Peyer's patch (tissue), 4 donors: ENCODE measurements around the gene GSTA4.

ENCODE experiments used
- POLR2A ChIP-seq, 2 donors: fragments of 450-650 bp; IDR thresholded peaks; one replicate each; pipeline ENCODE4 v1.5.1; 2017; ENCODE audit warnings: antibody characterized with exemption in 2 of 2, mild to moderate bottlenecking in 2 of 2, moderate library complexity in 2 of 2
- TF ChIP-seq, protein P1 (sequence below), 6 experiments: fragments of 450-650 bp in 4 of 6; fragments of 200-600 bp in 2 of 6; sonication (generic) in 1 of 6; IDR thresholded peaks; one replicate each; pipeline ENCODE4 v1.5.1; 2017 to 2019; ENCODE audit warnings: antibody characterized with exemption in 6 of 6, mild to moderate bottlenecking in 3 of 6, moderate library complexity in 1 of 6

DNA sequence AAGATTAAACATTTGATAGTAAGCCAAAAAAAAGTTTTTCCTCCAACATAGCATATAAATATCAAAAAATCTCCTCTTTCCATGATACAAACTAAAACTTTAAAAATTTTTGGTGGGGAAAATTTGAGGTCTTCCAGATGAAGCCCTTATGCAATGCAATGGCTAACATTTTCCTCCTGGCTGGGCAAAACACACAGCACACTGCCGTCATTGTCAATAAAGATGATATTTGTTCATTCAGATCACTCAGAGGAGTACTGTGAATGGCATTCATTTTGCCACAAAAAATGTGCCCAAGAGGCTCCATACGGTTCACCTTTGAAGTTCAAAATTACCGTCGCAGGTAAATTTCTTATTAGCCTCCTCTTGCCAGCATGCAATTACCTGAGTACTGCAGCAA lies 36.2 kb upstream of the GSTA4 start:
- TF ChIP-seq, protein P1, sequence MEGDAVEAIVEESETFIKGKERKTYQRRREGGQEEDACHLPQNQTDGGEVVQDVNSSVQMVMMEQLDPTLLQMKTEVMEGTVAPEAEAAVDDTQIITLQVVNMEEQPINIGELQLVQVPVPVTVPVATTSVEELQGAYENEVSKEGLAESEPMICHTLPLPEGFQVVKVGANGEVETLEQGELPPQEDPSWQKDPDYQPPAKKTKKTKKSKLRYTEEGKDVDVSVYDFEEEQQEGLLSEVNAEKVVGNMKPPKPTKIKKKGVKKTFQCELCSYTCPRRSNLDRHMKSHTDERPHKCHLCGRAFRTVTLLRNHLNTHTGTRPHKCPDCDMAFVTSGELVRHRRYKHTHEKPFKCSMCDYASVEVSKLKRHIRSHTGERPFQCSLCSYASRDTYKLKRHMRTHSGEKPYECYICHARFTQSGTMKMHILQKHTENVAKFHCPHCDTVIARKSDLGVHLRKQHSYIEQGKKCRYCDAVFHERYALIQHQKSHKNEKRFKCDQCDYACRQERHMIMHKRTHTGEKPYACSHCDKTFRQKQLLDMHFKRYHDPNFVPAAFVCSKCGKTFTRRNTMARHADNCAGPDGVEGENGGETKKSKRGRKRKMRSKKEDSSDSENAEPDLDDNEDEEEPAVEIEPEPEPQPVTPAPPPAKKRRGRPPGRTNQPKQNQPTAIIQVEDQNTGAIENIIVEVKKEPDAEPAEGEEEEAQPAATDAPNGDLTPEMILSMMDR (IDR thresholded peaks at IDR 0.05): no peak
- TF ChIP-seq POLR2A (IDR thresholded peaks at IDR 0.05): no peak
